HG02884 (cell line): Measurements from ENCODE around the gene CAD.

Source experiments
- ATAC-seq: cut with Tn5 transposase; IDR thresholded peaks from one replicate; pipeline ENCODE4 v1.9.1; 2021; ENCODE audit warnings: mild to moderate bottlenecking, moderate library complexity; ENCODE audit not compliant: unreplicated experiment

CAD gene

GRCh38 chr2:27275211-27276150 lies 58.3 kb downstream of the CAD start, which contains the start of gene DNAJC5G:
DNAJC5G (plus strand) TSS chr2:27275433; CDS start chr2:27276729, 1,296 bp downstream.
- no peak for ATAC-seq

- ATAC-seq, result no peak
Observed at GRCh38 chr2:27278010-27278409, 60.8 kb downstream of the CAD start.

- ATAC-seq, result no peak
Observed at GRCh38 chr2:27280826-27281225, 63.7 kb downstream of the CAD start.

GRCh38 chr2:27281442-27281841 lies 64.3 kb downstream of the CAD start:
- ATAC-seq, result no peak

GRCh38 chr2:27281855-27282559 lies 64.8 kb downstream of the CAD start, which contains the start of gene TRIM54:
TRIM54 (plus strand) TSS chr2:27282429; CDS start chr2:27282732, 303 bp downstream.
- no peak for ATAC-seq

GRCh38 chr2:27282892-27283291 lies 65.7 kb downstream of the CAD start:
- ATAC-seq, result no peak

- no peak for ATAC-seq
Observed at GRCh38 chr2:27284996-27285395, 67.8 kb downstream of the CAD start.

- no peak for ATAC-seq
Observed at GRCh38 chr2:27285481-27285880, 68.3 kb downstream of the CAD start.

GRCh38 chr2:27288610-27289009 lies 71.4 kb downstream of the CAD start:
- no peak for ATAC-seq

GRCh38 chr2:27290549-27290948 lies 73.4 kb downstream of the CAD start:
- no peak for ATAC-seq

- ATAC-seq, result no peak
Observed at GRCh38 chr2:27291865-27292264, 74.7 kb downstream of the CAD start.
